NCI-H446 (cell line): Measurements from ENCODE around the gene VKORC1.
"Not testable (repeated sequence)": the region's sequence is repeated elsewhere in the genome, so short reads cannot be mapped to it uniquely, and the experiment has no call there.

Source experiments
- DNase-seq, 2 experiments: peaks; one replicate each; lab custom pipeline; 2025; lab: John Stamatoyannopoulos, UW

The VKORC1 gene

DNA sequence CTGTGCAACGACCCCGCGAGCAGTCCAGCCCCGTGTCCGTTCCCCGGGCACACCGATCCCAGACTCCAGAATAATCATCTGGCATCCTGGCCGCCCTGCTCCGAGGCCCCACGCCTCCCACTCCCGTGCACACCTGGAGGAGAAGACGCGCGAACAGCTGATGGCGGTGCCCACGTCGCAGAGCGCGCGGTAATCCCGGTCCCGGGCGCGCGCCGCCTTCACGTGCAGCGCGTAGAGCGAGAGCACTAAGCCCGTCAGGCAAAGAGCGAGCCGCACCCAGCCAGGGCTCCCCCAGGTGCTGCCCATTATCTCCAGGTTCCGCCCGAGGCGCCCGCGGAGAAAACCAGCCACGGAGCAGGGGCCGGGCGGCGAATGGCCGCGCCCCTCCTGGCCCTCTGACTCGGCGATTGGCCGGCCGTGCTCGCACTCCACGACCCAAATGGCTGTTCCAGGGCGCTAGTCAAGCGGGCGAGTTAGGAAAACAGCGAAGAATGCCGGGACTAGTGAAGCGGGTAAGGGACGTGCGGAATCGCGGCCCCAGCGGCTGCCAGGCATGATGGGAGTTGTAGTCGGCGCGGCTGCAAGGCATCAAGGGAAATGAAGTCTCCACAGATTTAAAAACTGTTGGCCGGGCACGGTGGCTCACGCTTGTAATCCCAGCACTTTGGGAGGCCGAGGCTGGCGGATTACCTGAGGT, at the start of gene VKORC1:
TSS of gene VKORC1 (minus strand) at position 374 of the 697 bp plus-strand sequence. CDS start at position 306, 68 bp downstream.
- peak; percentile 93 to 96 for DNase-seq

DNA sequence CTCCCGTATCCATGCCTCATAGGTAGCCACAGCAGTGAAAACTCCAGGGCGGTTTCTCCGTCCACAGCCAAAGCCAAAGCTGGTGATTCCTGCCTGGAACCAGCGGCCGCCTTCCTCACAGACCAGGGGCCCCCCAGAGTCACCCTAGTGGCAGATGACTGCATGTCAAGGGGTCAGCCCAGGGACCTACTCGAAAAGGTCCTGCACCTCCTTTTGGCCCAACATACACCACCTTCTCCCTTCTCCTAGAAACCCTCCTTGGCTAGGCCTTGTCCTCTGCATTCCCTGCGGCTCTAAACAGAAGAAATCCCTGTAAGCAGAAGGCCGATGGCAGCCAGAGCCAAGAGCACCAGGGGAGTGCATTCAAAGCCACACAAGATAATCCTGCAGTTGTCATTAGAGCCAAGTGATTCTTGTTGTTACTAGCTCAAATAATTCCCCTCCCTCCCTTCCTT, 49.1 kb upstream of the VKORC1 start:
- DNase-seq = no peak

DNA sequence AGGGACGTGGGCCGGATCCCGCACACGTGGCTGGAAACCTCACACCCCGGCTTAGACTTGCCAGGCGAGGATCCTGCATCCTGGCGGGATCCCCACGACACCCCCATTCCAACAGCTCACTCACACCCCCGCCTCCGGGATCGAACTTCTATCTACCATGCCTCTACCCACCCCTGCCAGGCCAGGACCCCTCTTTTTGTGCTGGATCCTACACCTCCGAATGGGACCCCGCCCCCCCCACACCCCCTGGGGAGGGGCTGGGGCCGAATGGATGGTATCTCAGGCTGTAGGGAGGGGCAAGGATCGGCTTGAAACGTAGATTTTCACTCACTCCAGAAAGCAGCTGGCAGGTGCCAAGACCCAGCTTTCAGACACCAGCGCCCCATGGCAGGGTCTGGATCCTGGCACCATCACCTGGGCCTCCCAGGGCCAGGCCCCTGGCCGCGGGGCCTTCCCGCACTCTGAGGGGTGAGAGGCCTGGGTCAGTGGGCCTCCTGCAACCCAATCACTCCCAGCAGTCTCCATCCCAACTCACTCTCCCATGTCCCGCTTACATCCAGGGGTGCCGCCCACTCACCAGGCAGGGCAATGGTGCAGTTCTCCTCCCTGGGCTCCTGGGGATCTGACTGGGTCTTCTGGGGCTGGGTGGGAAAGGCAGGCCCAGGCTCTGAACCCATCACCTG, 48.6 kb upstream of the VKORC1 start:
- no peak for DNase-seq

DNA sequence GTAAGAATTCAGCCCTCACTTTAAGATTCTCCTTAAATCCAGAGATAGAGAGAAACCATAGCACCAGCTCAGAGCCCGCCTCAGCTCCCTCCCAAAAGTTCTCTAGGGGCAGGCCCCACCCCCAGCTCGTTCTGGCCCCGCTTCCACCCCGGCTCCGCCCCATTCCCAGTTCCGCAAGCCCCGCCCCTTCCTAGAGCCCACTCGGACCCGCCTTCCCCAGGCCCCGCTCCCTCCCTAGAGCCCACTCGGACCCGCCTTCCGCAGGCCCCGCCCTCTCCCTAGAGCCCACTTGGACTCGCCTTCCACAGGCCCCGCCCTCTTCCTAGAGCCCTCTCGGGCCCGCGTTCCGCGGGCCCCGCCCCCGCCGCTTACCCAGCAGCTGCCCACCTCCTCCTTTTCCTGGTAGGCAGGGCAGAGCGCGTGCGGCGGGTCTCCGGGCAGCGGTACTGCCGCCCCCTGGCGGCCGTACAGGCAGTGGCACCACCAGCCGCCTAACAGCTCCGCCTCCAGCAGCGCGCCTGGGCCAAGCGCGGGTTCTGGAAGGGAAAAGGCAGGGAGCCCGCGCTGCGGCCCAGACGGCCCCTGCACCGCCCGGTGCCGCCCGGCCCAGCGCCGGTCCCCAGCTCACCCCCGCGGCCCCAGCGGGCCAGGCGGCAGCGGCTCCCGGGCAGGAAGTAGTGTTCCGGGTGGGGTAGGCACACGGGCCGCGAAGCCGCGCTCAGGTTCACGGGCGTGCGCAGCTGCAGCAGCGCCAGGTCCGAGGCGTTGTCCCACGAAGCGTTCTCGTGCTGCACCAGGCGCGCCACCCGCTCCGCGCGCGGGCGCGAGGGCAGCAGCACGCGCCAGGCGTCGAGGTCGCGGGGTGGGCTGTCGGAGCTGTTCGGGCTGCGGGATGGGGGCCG, 47.8 kb upstream of the VKORC1 start:
- DNase-seq = peak; percentile 97 to 99

DNA sequence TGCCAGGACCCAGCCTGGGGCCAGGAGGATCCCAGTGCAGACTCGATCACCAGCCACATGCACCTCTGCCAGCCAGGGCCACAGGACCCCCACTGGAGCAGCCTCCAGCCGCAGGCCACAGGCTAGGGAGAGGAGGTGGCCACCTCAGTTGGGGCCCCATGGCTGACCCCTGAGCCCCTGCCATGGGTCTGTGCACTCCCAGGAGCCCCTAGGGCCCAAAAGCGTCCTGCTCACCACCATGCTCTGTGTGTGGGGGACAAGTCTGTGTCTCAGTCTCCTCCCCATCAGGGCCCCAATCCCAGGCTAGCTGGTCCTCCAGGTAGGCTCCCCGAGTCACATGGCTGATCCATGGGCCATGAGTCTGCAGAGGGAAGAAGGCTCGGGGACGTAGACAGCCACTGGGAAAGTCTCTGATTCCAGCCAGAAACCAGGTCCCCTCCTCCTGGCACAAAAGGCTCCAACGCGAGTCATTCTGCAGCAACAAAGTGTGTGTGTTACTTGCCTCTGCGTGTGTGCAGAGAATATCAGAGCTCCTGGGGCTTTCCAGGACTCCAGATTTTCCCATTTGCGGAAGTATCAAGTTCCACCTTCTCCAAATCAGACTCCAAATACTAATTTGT, 47.0 kb upstream of the VKORC1 start:
- DNase-seq = no peak

DNA sequence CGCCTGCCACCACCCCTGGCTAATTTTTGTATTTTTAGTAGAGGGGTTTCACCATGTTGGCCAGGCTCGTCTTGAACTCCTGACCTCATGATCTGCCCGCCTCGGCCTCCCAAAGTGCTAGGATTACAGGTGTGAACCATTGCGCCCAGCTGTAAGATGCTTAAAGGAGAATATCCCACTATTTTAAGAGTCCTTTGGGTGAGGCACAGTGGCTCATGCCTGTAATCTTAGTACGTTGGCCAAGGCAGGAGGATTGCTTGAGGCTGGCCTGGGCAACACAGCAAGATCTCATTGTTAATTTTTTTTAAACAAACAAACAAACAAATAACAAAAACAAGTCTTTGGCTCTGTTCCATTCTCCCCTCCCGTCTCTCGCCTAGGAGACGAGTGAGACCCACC, 46.5 kb upstream of the VKORC1 start:
- DNase-seq = not testable (repeated sequence)

DNA sequence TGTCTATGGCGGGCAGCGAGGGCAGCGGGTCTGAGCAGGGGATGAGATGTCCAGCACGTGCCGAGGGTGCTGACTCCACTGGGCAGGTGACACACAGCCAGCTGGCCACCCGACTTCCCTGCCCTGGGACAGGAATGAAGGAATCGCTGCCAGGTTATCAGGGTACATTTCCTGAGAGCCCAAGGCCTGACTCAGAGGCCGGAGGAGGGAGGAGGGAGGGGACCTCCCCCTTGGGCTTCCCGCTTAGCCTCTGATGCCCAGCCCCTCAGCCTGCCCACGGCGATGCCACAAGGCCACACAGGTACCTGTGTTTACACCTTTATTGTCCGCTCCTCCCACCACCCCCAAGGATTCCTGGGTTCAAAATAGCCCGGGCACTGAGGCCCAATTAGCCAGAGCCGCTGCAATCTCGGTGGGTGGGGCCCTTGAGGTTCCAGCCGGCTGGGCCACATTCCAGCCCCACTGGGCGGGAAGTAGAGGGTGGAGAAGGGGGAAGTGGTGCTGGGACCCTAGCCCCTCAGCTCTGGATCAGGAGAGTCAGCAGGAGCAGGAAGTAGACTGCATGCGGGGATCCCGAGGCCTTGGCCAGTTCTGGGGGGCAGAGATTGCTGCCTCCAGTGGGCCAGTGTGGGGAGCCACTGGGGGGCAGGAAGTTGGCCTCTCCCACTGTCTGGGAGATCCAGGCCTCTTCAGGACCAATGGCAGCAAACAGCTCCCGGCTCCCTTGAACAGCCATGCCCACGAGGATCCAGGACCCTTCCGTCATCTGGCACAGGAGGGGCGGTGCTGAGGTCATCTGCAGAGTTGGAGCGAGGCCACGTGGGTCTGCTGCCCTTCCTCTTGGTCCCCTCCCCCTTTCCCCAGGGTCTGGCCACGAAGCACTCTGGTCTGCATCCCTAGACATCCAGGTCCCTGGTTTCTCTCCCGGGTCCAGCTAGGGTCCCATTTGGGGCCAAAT, 44.3 kb upstream of the VKORC1 start:
- DNase-seq = no peak

DNA sequence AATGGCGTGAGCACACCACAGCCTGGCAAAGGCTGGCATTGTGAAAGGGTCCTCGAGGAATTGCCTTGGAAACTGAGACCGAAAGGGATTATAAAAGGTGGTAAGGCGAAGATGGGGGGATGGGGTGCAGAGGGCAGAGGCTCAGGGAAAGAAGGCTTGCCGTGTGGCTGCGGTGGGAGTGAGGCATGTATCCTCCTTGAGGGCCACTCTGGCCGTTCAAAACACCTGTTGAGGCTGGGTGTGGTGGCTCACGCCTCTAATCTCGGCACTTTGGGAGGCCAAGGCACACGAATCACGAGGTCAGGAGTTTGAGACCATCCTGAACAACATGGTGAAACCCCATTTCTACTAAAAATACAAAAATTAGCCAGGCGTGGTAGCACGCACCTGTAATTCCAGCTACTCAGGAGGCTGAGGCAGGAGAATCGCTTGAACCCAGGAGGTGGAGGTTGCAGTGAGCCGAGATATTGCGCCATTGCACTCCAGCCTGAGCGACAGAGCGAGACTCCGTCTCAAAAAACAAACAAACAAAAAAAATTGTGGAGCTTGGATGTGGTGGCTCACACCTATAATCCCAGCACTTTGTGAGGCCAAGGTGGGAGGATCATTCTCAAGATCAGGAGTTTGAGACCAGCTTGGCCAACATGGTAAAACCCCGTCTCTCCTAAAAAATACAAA, 42.4 kb upstream of the VKORC1 start:
- not testable (repeated sequence) for DNase-seq

DNA sequence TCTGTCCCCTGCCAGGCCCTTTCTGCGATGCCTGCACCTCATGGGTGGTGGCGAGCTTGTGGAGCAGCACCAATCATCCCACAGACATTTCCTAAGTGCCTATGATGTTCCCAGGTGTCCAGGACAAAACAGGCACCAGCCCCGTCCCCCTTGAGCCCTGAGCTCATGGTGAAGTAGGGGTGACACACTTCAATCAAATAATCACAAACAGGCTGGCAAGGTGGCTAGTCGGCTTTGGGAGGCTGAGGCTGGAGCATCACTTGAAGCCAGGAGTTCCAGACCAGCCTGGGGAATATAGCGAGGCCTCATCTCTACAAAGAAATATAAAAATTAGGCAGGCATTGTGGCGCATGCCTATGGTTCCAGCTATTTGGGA, 41.7 kb upstream of the VKORC1 start:
- no peak for DNase-seq

DNA sequence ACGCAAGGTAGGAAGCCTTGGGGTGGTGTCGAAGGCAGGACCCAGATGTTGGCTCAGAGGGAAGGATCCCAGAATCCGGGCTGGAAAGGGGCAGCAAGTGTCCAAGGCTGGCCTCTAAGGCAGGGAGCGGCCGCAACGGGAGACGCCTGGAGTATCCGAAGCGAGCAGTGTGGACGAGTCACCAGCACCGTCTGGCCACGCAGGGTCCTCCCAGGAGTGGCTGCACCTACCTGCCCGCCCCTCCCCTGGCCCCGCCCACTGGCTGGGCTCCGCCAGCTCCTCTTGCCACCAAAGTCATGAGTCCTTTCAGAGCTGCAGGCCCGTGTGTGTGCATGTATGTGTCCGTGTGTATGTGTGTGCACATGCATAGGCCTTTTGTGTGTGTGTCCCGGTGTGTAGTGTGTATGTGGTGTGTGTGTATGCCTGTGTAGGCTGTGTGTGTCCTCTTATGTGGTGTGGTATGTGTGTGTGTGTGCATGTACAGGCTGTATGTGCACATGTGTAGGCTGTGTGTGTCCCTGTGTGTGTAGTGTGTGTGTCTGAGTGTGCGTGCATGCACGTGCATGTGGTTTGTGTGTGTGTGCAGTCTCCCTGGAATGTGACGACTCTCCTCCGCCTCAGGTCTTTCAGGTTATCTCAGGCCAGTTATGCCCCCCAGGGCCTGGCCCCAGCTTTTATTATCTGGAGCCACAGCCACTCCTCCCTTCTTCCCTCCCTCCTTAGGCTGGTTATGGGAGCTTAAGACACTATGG, 41.1 kb upstream of the VKORC1 start, which contains the start of gene PRSS8:
TSS of gene PRSS8 (minus strand) at position 193 of the 752 bp plus-strand sequence. CDS start 229 bp downstream, outside the sequence.
- DNase-seq = no peak

DNA sequence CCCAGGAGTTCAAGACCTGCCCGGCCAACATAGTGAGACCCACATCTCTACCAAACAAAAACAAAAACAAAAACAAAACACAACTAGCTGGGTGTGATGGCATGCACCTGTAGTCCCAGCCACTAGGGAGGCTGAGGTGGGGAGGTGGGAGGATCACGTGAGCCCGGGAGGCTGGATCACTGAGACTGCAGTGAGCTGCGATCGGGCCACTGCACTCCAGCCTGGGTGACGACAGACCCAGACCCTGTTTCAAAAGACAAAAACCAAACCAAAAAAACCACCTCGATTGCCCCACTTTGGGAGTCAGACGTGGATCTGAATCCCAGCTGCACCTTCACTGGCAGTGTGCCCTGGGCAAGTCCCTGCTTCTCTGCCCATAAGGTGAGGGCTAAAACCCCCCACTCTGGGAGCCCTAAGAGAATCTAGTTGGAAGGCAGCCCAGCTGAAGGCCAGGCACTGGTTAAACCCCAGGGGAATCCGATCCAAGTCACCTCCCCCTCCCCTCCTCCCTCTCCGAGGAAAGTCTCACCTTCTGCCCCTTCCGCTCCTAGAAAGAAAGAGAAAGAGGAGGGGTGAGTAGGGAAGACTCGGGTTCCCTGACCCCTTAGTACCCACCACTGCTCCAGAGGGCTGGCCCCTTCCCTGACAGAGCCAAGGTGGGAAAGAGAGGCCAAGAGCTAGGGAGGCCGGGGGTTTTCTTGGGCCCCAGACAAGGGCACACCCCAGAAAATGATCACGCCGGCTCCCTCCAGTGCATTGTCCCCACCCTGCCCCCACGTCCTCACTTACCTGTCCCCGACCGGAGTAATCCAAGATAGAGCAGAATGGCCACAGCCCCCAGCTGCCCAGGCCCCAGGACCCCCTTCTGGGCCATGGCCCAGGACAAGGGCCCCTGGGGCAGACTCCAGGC, 40.3 kb upstream of the VKORC1 start:
- DNase-seq = peak in 1 of 2 experiments; percentile 17

DNA sequence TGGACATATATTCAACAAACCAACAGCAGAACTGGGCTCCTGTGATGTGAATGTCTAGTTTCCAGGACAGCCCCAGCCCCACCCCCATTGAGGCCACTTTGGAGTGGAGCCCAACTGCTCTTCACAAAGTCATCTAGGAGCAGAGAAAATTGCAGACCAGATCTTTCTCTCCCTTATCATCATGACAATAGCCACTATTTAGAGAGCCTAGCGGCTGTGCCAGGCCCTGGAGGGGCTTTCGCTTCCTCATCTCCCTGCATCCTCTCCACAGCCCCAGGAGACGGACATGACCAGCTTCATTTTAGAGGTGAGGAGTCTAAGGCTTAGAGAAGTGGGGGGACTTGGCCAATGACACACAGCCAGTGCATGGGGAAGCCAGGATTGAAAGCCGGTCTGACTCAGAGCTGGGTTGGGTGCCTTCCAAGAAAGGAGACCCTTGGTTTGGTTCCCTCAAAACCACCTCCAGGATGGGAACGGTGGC, 39.5 kb upstream of the VKORC1 start:
- DNase-seq = no peak

DNA sequence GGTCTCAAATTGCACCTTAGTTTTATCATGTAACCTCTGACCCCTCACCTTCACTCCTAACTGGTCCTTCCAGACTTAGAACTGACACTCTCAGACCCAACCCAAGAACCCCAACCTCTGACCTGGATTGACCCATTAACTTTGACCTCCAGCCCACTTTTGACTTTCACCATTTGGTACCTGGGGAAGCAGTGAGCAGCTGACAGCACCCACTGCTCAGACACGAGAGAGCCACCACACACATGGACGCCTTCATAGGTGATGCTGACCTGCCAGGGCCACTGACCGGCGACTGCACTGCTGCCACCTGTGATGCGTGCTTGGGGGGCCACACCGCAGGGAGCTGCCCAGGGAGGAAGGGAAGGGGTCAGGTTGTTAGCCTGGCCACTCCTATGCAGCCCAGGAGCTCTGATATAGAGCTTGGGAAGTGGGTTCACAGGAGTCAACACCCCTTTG, 38.5 kb upstream of the VKORC1 start:
- no peak for DNase-seq

DNA sequence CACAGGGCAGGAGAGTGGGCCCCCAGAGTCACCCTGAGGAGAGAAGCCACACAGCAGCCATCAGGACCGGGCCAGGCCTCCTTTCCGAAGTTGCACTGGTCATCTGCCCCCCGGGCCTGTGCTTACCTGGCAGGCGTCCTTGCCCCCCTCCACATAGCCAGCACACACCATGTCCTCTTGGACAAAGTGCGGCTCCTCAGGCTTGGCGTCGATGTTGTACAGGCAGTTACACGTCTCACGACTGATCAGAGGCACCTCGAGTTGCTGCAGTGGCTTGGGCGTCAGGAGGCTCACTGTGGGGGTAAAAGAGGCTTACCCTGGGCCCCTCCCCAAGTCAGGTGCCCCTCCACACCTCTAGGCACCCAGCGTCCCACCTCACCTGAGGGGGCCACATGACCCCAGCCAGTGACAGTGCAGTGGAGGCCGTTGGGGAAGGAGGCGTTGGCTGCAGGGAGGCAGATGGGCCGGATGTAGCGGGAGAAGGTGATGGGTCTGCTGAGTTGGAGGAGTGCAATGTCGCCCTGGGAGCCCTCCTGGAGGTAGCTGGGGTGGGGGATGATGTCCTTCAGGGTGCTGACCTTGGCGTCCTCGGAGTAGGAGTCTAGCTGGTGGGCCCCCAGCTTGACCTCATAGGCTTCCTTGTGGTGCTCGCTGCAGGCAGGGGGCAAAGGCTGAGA, 37.8 kb upstream of the VKORC1 start:
- no peak for DNase-seq

DNA sequence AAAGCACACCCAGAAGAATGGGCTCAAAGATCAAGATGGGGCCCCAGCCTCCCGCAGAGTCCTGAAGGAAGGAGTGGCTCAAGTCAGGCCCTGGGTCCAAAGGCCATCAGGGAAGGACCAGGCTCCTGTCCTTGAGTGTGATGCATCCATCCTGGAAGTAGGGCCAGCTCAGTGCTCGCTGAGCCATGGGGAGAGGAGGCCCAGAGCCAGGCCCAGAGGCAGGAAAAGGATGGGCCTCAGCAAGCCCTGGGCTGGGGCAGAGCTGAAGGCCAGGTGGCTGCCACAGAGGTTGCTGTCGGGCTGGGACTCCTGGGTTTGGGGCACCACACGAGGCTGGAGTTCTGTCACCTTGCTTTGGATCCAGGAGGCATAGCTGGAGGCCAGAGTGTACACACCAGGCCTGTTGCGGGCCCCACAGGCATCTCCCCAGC, 37.3 kb upstream of the VKORC1 start:
- no peak for DNase-seq

DNA sequence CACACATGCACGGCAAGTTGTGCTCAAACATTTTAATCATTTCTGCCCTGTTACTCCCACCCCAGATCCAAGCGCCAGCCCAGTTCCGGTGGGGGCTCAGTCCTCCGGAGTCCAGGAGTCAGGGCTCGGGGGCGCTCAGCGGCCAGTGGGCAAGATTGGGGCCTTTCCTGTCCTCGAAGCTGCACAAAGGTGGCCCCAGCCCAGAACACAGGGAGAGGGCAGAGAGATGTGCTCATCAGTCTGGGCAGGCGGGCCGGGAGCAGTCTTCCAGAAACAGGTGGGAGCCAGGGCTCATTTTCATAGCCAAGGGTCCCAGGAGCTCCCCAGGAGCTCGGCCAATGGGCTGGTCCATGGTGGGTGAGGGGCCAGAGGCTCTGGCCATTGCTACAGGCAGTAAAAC, 36.8 kb upstream of the VKORC1 start:
- DNase-seq = no peak

DNA sequence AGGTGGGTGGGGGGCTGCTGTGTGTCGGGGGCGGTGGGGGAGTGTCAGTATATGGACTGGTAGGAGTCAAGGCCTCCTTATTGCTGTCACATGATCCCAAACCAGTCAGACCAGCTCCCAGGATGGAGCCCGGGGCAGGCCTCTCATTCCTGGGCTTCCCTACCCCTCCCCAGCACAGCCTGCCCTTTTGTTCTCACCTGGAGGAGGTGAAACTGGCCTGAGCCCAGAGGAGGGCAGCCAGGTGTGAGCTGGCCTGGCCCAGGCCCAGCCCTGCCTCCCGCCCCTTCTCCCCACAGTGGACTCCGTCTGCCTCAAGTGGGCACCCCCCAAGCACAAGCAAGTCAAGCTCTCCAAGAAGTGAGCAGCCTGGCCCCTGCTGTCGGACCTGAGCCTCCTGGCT, 36.3 kb upstream of the VKORC1 start:
- DNase-seq = no peak
